Endothelial cell (in vitro differentiated cells): Measurements from ENCODE around the gene EDEM2. TPM values are rescaled to one million over a fixed set of nuclear protein-coding genes. Genes with fewer than 3 reads are reported as not detected.
A peak's percentile ranks its signal among the peaks of the same experiment; 100 is the strongest.
"Not testable (repeated sequence)": the region's sequence is repeated elsewhere in the genome, so short reads cannot be mapped to it uniquely, and the experiment has no call there.

Experiments used
- DNase-seq: peaks from one replicate; pipeline ENCODE4 v3.0.0; 2021; ENCODE audit warnings: low spot score
- H3K27ac Mint-ChIP-seq: one replicate; pipeline ENCODE4 v1.8.0; 2021; ENCODE audit warnings: mixed read lengths, inconsistent platforms; ENCODE audit not compliant: unreplicated experiment
- H3K27me3 Mint-ChIP-seq: one replicate; pipeline ENCODE4 v1.8.0; 2021; ENCODE audit warnings: mild to moderate bottlenecking, moderate library complexity, mixed read lengths, inconsistent platforms; ENCODE audit not compliant: unreplicated experiment
- H3K36me3 Mint-ChIP-seq: one replicate; pipeline ENCODE4 v1.8.0; 2021; ENCODE audit warnings: mild to moderate bottlenecking, low read depth, mixed read lengths, inconsistent platforms; ENCODE audit not compliant: unreplicated experiment
- H3K4me1 Mint-ChIP-seq: one replicate; pipeline ENCODE4 v1.8.0; 2021; ENCODE audit warnings: mild to moderate bottlenecking, mixed read lengths, inconsistent platforms; ENCODE audit not compliant: unreplicated experiment
- H3K4me3 Mint-ChIP-seq: one replicate; pipeline ENCODE4 v1.8.0; 2021; ENCODE audit warnings: mild to moderate bottlenecking, mixed read lengths, inconsistent platforms; ENCODE audit not compliant: unreplicated experiment
- H3K9me3 Mint-ChIP-seq: one replicate; pipeline ENCODE4 v1.8.0; 2021; ENCODE audit warnings: mixed read lengths, inconsistent platforms; ENCODE audit not compliant: unreplicated experiment
- total RNA-seq: library from RNA; stranded (reverse); fragmentation: NEBNext Ultra II Directional; extraction: Animal tissue kit (Norgen Biotek cat#: 25700); gene quantifications from one replicate; pipeline ENCODE4 v1.2.1, GENCODE V29; 2021; ENCODE audit not compliant: unreplicated experiment
- TF ChIP-seq, protein P1 (sequence below): fragments of 200-600 bp; sonication (generic); IDR thresholded peaks from one replicate; pipeline ENCODE4 v1.5.0; 2021; ENCODE audit warnings: antibody characterized with exemption; ENCODE audit not compliant: unreplicated experiment

The EDEM2 gene
- total RNA-seq, 1 donor from 2014 or later = 43.5 TPM

GRCh38 chr20:35155936-35156335 is 8.8 kb upstream of the EDEM2 start:
- TF ChIP-seq, protein P1, sequence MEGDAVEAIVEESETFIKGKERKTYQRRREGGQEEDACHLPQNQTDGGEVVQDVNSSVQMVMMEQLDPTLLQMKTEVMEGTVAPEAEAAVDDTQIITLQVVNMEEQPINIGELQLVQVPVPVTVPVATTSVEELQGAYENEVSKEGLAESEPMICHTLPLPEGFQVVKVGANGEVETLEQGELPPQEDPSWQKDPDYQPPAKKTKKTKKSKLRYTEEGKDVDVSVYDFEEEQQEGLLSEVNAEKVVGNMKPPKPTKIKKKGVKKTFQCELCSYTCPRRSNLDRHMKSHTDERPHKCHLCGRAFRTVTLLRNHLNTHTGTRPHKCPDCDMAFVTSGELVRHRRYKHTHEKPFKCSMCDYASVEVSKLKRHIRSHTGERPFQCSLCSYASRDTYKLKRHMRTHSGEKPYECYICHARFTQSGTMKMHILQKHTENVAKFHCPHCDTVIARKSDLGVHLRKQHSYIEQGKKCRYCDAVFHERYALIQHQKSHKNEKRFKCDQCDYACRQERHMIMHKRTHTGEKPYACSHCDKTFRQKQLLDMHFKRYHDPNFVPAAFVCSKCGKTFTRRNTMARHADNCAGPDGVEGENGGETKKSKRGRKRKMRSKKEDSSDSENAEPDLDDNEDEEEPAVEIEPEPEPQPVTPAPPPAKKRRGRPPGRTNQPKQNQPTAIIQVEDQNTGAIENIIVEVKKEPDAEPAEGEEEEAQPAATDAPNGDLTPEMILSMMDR = no peak
- Mint-ChIP-seq H3K27ac (no peak overlapping the region), H3K27me3 (peaks cover 2% of the 10 kb centered on the region), H3K4me3 (no peak overlapping the region), H3K9me3 (no peaks in the 10 kb centered on the region), H3K4me1 (peaks cover 2% of the 10 kb centered on the region), H3K36me3 (no peaks in the 10 kb centered on the region)
- DNase-seq = no peak

DNA sequence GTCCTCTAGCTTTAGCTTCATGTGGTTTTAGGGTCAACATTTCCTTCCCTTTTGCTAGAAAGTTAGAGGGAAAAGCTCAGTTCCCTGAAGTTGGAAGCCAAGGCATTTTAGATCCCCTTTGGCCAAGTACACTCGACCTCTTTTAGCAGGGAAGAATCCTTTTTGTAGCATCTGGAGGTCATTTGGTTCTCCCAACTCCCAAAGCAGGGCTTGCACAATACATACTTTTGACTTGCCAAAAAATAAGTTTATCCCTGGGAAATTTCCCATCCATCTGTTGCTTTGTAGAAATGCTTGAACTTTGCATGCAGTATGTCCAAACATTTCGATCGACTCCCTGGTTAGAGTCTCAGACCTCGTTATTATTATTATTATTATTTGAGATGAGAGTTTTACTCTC is 4.6 kb upstream of the EDEM2 start:
- Mint-ChIP-seq H3K4me3 (no peak overlapping the region), H3K9me3 (no peaks in the 10 kb centered on the region), H3K36me3 (no peaks in the 10 kb centered on the region), H3K4me1 (peaks cover 26% of the 10 kb centered on the region), H3K27me3 (peaks cover 2% of the 10 kb centered on the region), H3K27ac (no peak overlapping the region)
- no peak for DNase-seq
- TF ChIP-seq, protein P1 = no peak

DNA sequence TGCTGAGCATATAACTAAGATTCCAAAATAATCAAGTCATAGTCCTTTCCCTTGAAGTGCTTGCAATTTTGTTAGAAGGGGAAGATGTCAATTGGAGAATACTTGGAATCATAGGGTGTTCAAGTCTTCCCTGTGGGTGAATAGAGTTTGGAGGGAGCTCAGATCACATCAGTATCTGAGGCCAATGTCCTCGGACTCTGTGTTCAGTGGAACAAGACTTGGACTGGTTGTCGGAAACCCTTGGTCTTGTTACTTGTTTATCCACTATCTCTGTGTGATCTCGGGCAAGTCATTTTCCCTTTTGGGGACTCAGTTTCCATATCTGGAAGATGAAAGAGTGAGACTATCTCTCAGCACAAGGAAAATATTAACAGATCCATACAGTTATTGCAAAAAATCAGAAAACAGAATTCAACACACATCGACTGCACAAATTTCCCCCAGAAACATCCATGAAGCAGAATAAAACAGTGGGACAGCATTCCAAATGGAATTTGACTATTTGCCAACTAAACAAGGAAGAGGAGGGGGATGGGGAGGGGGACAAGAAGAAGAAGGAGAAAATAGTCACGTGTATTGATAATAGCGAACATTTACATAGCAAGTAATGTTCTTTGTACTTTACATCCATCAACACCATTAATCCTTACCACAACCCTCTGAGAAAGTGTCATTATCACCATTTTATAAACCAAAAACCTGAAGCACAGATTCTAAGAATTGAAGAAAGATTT is 3.9 kb upstream of the EDEM2 start:
- Mint-ChIP-seq H3K27ac (no peak overlapping the region), H3K36me3 (no peaks in the 10 kb centered on the region), H3K9me3 (no peaks in the 10 kb centered on the region), H3K4me3 (no peak overlapping the region), H3K4me1 (peaks cover 31% of the 10 kb centered on the region), H3K27me3 (peaks cover 4% of the 10 kb centered on the region)
- TF ChIP-seq, protein P1 = no peak
- no peak for DNase-seq

GRCh38 chr20:35147575-35148071 is 487 bp upstream of the EDEM2 start:
- not testable (repeated sequence) for H3K27me3 Mint-ChIP-seq, H3K9me3 Mint-ChIP-seq, H3K36me3 Mint-ChIP-seq
- peak overlapping the region; percentile 98 for H3K4me3 Mint-ChIP-seq
- peaks cover 41% of the 10 kb centered on the region for H3K4me1 Mint-ChIP-seq
- DNase-seq = peak; percentile 33
- peak overlapping the region; percentile 94 for H3K27ac Mint-ChIP-seq

GRCh38 chr20:35146299-35146919 is 727 bp downstream of the EDEM2 start:
- peak overlapping the region; percentile 94 for H3K27ac Mint-ChIP-seq
- H3K27me3 Mint-ChIP-seq = peaks cover 4% of the 10 kb centered on the region
- peaks cover 41% of the 10 kb centered on the region for H3K4me1 Mint-ChIP-seq
- H3K36me3 Mint-ChIP-seq = peaks cover 7% of the 10 kb centered on the region
- peak; percentile 47 for DNase-seq
- H3K9me3 Mint-ChIP-seq = no peaks in the 10 kb centered on the region
- TF ChIP-seq, protein P1 = no peak
- peak overlapping the region; percentile 98 for H3K4me3 Mint-ChIP-seq
